ENCODE measurements around the gene MAP4K2. TPM values are rescaled to one million over a fixed set of nuclear protein-coding genes. Genes with fewer than 3 reads are reported as not detected.

The MAP4K2 gene
- total and polyA plus RNA-seq, 2 of the 8 experiments (the other 6 are each of a cell fraction or from before 2014, with no cell fraction given): 20.1 to 20.7 TPM

DNA sequence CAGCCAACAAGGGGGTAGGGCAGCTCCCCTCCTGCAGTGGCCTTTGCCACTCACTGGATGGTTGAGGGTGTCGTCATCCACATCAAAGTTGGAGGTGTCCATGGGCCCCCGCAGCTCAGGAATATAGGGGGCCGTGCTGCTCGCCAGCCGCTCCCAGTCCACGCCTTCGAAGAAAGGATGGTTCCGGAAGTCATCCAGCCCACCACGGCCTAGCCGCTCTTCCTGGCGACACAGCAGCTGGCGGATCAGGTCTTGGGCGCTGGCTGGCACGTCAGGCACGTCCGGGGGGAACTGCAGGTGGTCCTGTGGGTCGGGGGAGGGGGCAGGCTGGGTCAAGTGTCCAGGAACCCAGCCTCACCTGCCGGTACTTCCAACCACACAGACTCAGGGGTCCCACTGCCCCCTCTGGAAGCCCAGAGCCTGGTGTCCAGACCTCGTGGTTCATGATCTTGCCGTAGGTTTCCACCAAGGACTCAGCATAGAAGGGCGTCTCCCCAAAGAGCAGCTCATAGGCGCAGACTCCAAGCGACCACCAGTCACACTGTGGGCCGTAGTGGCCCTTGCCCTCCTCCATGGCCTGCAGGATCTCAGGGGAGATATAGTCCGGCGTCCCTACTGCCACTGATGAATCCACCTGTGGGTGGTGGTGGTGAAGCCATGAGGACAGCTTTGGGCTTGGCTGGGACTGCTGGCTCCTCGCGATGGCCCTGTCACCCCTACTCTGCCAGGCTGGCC, 35.8 kb upstream of the MAP4K2 start (continued):
- no peak for TF ChIP-seq USF2 (IDR thresholded peaks at IDR 0.05; ENCODE audit: low read length)
- TF ChIP-seq KDM5A (IDR thresholded peaks at IDR 0.05; ENCODE audit: low read length): no peak

Data from H1 (cell line).